Measurements from ENCODE around the gene HSP90B1. TPM values are rescaled to one million over a fixed set of nuclear protein-coding genes. Genes with fewer than 3 reads are reported as not detected.
A peak's percentile ranks its signal among the peaks of the same experiment; 100 is the strongest.

Gene HSP90B1
- total RNA-seq, 1 donor from 2014 or later: 346 TPM

GRCh38 chr12:103960616-103961227, 30.5 kb downstream of the HSP90B1 start:
- no peak overlapping the region for H3K4me3 Mint-ChIP-seq
- TF ChIP-seq, protein P1, sequence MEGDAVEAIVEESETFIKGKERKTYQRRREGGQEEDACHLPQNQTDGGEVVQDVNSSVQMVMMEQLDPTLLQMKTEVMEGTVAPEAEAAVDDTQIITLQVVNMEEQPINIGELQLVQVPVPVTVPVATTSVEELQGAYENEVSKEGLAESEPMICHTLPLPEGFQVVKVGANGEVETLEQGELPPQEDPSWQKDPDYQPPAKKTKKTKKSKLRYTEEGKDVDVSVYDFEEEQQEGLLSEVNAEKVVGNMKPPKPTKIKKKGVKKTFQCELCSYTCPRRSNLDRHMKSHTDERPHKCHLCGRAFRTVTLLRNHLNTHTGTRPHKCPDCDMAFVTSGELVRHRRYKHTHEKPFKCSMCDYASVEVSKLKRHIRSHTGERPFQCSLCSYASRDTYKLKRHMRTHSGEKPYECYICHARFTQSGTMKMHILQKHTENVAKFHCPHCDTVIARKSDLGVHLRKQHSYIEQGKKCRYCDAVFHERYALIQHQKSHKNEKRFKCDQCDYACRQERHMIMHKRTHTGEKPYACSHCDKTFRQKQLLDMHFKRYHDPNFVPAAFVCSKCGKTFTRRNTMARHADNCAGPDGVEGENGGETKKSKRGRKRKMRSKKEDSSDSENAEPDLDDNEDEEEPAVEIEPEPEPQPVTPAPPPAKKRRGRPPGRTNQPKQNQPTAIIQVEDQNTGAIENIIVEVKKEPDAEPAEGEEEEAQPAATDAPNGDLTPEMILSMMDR (IDR thresholded peaks at IDR 0.05): no peak
- ChIA-PET CTCF (no interaction called here), POLR2A (interaction anchor here (1.6 to 8.5 kb wide), 2 partner anchors 11 to 31 kb away, joined by 5 to 78 read pairs; partner anchors contain the start of gene HSP90B1)
- DNase-seq: no peak
- H3K27ac Mint-ChIP-seq: no peak overlapping the region
- peaks cover 9% of the 10 kb centered on the region for H3K36me3 Mint-ChIP-seq (ENCODE audit: low read depth)
- H3K4me1 Mint-ChIP-seq: peaks cover 42% of the 10 kb centered on the region
- intact Hi-C loops (cut with micrococcal nuclease): no loop called here
- H3K27me3 Mint-ChIP-seq: no peaks in the 10 kb centered on the region
- H3K9me3 Mint-ChIP-seq: no peaks in the 10 kb centered on the region
- no peak for ATAC-seq (ENCODE audit: low read depth)

DNA sequence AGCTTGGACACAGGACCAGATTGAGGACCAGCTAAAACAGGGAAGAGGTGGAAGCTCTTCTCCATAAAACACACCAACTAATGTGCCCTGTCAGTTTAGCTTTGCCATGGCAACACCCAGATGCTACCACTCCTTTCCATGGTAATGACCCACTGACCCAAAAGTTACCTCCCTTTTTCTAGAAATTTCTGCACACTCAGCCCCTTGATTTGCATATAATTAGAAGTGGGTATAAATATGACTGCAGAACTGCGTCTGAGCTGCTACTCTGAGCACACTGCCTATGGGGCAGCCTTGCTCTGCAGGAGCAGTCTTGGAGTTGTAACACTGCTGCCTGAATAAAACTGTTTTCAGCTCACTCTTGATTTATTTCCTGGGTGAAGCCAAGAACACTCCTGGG, 32.3 kb downstream of the HSP90B1 start:
- ChIA-PET POLR2A (interaction anchor here (1.3 to 6.8 kb wide), 2 partner anchors 9 to 33 kb away, joined by 3 to 151 read pairs; partner anchors contain the start of gene HSP90B1), CTCF (interaction anchor here (0.5 kb wide), 1 partner anchor 22 kb away, joined by 3 read pairs; no protein-coding TSS in a partner anchor)
- peaks cover 42% of the 10 kb centered on the region for H3K4me1 Mint-ChIP-seq
- no peaks in the 10 kb centered on the region for H3K9me3 Mint-ChIP-seq
- no peak overlapping the region for H3K4me3 Mint-ChIP-seq
- ATAC-seq (ENCODE audit: low read depth) (no peak), DNase-seq (no peak)
- no peak overlapping the region for H3K27ac Mint-ChIP-seq
- intact Hi-C loops (cut with micrococcal nuclease): no loop called here
- H3K27me3 Mint-ChIP-seq: no peaks in the 10 kb centered on the region
- peaks cover 12% of the 10 kb centered on the region for H3K36me3 Mint-ChIP-seq (ENCODE audit: low read depth)
- TF ChIP-seq, protein P1 (IDR thresholded peaks at IDR 0.05): no peak

DNA sequence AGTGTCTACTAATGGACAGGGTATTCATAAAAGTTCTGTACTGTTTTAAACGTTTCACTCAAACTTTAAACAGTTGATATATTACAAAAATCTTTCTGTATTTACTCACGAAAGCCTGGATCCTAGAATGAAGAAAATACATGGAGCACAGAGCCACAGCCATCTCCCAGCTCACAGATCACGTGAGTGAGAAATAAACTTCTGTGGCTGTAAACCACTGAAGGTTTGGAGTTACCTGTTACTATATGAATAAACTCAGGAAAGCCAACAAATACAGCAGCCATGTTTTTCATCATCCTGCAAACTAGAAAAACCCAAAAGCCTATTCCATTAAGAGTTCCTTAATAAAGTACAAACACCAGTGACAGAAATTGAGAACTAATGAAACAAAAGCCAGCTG, 34.6 kb downstream of the HSP90B1 start:
- TF ChIP-seq, protein P1 (IDR thresholded peaks at IDR 0.05): no peak
- peak overlapping the region; percentile 97 for H3K27ac Mint-ChIP-seq
- ChIA-PET CTCF (interaction anchor here (1.5 to 2.1 kb wide), 2 partner anchors 8 to 38 kb away, joined by 6 to 13 read pairs; a partner anchor contains a TSS), POLR2A (interaction anchor here (1.2 to 6.8 kb wide), 8 partner anchors 9 to 173 kb away, joined by 5 to 151 read pairs (median 18); partner anchors contain the start of genes HCFC2, HSP90B1, NFYB and NT5DC3)
- peaks cover 29% of the 10 kb centered on the region for H3K36me3 Mint-ChIP-seq (ENCODE audit: low read depth)
- ATAC-seq (ENCODE audit: low read depth): no peak
- H3K4me1 Mint-ChIP-seq: peaks cover 60% of the 10 kb centered on the region
- peak overlapping the region; percentile 97 for H3K4me3 Mint-ChIP-seq
- H3K27me3 Mint-ChIP-seq: no peaks in the 10 kb centered on the region
- intact Hi-C loops (cut with micrococcal nuclease): loop anchor here (1.0 kb wide), 4 partner anchors 8 to 1142 kb away; partner anchors contain the start of genes HCFC2, HSP90B1 and WASHC4
- H3K9me3 Mint-ChIP-seq: no peaks in the 10 kb centered on the region
- no peak for DNase-seq

- Mint-ChIP-seq H3K27ac (peak overlapping the region; percentile 97), H3K36me3 (ENCODE audit: low read depth) (peaks cover 29% of the 10 kb centered on the region), H3K4me3 (peak overlapping the region; percentile 97), H3K4me1 (peaks cover 60% of the 10 kb centered on the region), H3K27me3 (no peaks in the 10 kb centered on the region), H3K9me3 (no peaks in the 10 kb centered on the region)
- ChIA-PET CTCF (interaction anchor here (0.9 to 2.1 kb wide), 4 partner anchors 9 to 81 kb away, joined by 4 to 13 read pairs (median 6); a partner anchor contains a TSS), POLR2A (interaction anchor here (0.9 to 6.8 kb wide), 19 partner anchors 9 to 1271 kb away, joined by 3 to 151 read pairs (median 7); partner anchors contain the start of genes APPL2, HCFC2, HSP90B1 and NFYB)
- intact Hi-C loops (cut with micrococcal nuclease): loop anchor here (1.0 kb wide), 4 partner anchors 8 to 1142 kb away; partner anchors contain the start of genes HCFC2, HSP90B1 and WASHC4
- no peak for DNase-seq
- no peak for ATAC-seq (ENCODE audit: low read depth)
- TF ChIP-seq, protein P1 (IDR thresholded peaks at IDR 0.05): no peak
Measured at GRCh38 chr12:103965255-103965589, 35.0 kb downstream of the HSP90B1 start.
